ENCODE results near the gene SETBP1. TPM values are rescaled to one million over a fixed set of nuclear protein-coding genes. Genes with fewer than 3 reads are reported as not detected.

Gene SETBP1
- total and polyA plus RNA-seq, 9 of the 15 experiments (the other 6 are each of a cell fraction or from before 2014, with no cell fraction given): under 0.01 to 0.13 (median 0.04) TPM

- H3K4me2 ChIP-seq (ENCODE audit: insufficient read depth, low read length): no peak overlapping the region
- no peaks in the 10 kb centered on the region; a peak in 1 of 5 replicates for H3K27me3 ChIP-seq (ENCODE audit: control insufficient read depth in 2 of 2, insufficient read depth in 2 of 2, low read length in 2 of 2)
- ChIA-PET POLR2A (interaction anchor here (0.7 kb wide), 1 partner anchor 213 kb away, joined by 3 read pairs; no protein-coding TSS in a partner anchor), CTCF (ENCODE audit: low intra/inter-chr PET ratio) (no interaction called here)
- H2AFZ ChIP-seq (ENCODE audit: low read depth, low read length): no peak overlapping the region
- no peak overlapping the region for H3K27ac ChIP-seq (ENCODE audit: extremely low read depth, low read depth, low read length)
- peaks cover 0 to 2% of the 10 kb centered on the region in 2 experiments; a peak in 2 of 5 replicates for H3K4me1 ChIP-seq (replicated peaks in 1 of 2; ENCODE audit: control insufficient read depth in 2 of 2, insufficient read depth in 2 of 2, low read length in 2 of 2)
- TF ChIP-seq ESRRB (CRISPR knock-in tag; IDR thresholded peaks at IDR 0.05; ENCODE audit: borderline replicate concordance) (no peak), ZFP91 (CRISPR knock-in tag; IDR thresholded peaks at IDR 0.05) (no peak), ZBTB7A (IDR thresholded peaks at IDR 0.05; ENCODE audit: borderline replicate concordance, control insufficient read depth, low read depth, low read length) (no peak), KAT2B (IDR thresholded peaks at IDR 0.05; ENCODE audit: low read depth, low read length) (no peak), TEAD2 (tag; IDR thresholded peaks at IDR 0.05) (no peak), ETS1 (conservative IDR thresholded peaks at IDR 0.05; ENCODE audit: control insufficient read depth, low read depth, low read length) (no peak), DEAF1 (CRISPR knock-in tag; IDR thresholded peaks at IDR 0.05) (no peak), SIX5 (IDR thresholded peaks at IDR 0.05; ENCODE audit: borderline replicate concordance in 1 of 2, insufficient read depth in 1 of 2, low read depth in 1 of 2, low read length in 2 of 2) (no peak), PYGO2 (tag; IDR thresholded peaks at IDR 0.05) (no peak)
- H3K9ac ChIP-seq (ENCODE audit: insufficient read depth in 1 of 2, low read depth in 2 of 2, low read length in 2 of 2): no peak overlapping the region
- in situ Hi-C loops (cut with MboI): no loop called here
- no peak for DNase-seq (ENCODE audit: extremely low read depth in 1 of 4, low spot score in 3 of 4)
- H3K79me2 ChIP-seq (ENCODE audit: control insufficient read depth, insufficient read depth, low read length): no peaks in the 10 kb centered on the region
- BruUV-seq (replicated peaks): no TSS peak
- no peaks in the 10 kb centered on the region for H3K9me1 ChIP-seq (ENCODE audit: control insufficient read depth, insufficient read depth, low read length)
- WGBS (ENCODE audit: insufficient coverage, low coverage, missing lambda C conversion rate): 9% methylated on average over 5 of the region's 5 CpGs
- no peak for ATAC-seq
- H3K4me3 ChIP-seq: no peak overlapping the region
- FAIRE-seq: no peak
- no peaks in the 10 kb centered on the region for H3K9me3 ChIP-seq (replicated peaks; ENCODE audit: control insufficient read depth, insufficient read depth, low read depth, low read length)
- intact Hi-C loops (cut with micrococcal nuclease): no loop called here
- no peaks in the 10 kb centered on the region for H3K36me3 ChIP-seq (ENCODE audit: control insufficient read depth, insufficient read depth, low read length)
- H4K20me1 ChIP-seq (replicated peaks; ENCODE audit: control insufficient read depth, insufficient read depth, low read length): no peaks in the 10 kb centered on the region
Observed at GRCh38 chr18:44844486-44844885, 163.8 kb downstream of the SETBP1 start.
